Stomach (tissue), 4 donors: ENCODE results near the gene GUK1.

Experiments
- CTCF ChIP-seq, 7 experiments: fragments of 450-650 bp in 4 of 7; fragments of 200-600 bp in 3 of 7; sonication (generic) in 3 of 7; IDR thresholded peaks; one replicate each; pipeline ENCODE4 v1.5.1; 2016 to 2019; ENCODE audit warnings: antibody characterized with exemption in 7 of 7, control low read depth in 2 of 7, mild to moderate bottlenecking in 1 of 7
- POLR2A ChIP-seq, 4 donors: fragments of 450-650 bp; IDR thresholded peaks; one replicate each; pipeline ENCODE4 v1.6.1; 2016; ENCODE audit warnings: antibody characterized with exemption in 4 of 4, control low read depth in 2 of 4, mild to moderate bottlenecking in 1 of 4, moderate library complexity in 1 of 4
- POLR2AphosphoS5 ChIP-seq, 3 donors: sonication (generic); formaldehyde crosslinking; IDR thresholded peaks; one replicate each; pipeline ENCODE4 v1.6.1; 2016; ENCODE audit warnings: antibody characterized with exemption in 3 of 3

- TF ChIP-seq CTCF (IDR thresholded peaks at IDR 0.05) = no peak
- TF ChIP-seq POLR2AphosphoS5 (IDR thresholded peaks at IDR 0.05) = no peak
- TF ChIP-seq POLR2A (IDR thresholded peaks at IDR 0.05) = no peak
Observed at GRCh38 chr1:228114827-228115226, 25.3 kb upstream of the GUK1 start.
